ENCODE results near the gene PRC1.

- no peak for TF ChIP-seq CTCF (IDR thresholded peaks at IDR 0.05)
- TF ChIP-seq POLR2A (IDR thresholded peaks at IDR 0.05): no peak
Measured at GRCh38 chr15:90945091-90945490, 49.2 kb downstream of the PRC1 start.

Measured in Peyer's patch (tissue), 4 donors.